PC-9 (cell line): ENCODE results near the gene GXYLT2. TPM values are rescaled to one million over a fixed set of nuclear protein-coding genes. Genes with fewer than 3 reads are reported as not detected.

Source experiments
- BruUV-seq: library from RNA; stranded (reverse); fragments of 400-500 nt; replicated peaks from 2 replicates; lab custom pipeline; 2021; lab: Mats Ljungman, UMichigan
- CTCF ChIA-PET: fragments of 300-600 bp; sonication (Branson Sonifier 250); formaldehyde crosslinking; loops from one replicate; lab custom pipeline; 2022; ENCODE audit warnings: antibody characterized with exemption; lab: Charles Lee
- POLR2A ChIA-PET: fragments of 300-600 bp; sonication (Branson Sonifier 250); formaldehyde crosslinking; loops from one replicate; lab custom pipeline; 2022; ENCODE audit warnings: antibody characterized with exemption; ENCODE audit not compliant: unreplicated experiment; lab: Charles Lee
- DNase-seq, 2 experiments: peaks; one replicate each; pipeline versions ENCODE4 v3.0.0 to v3.0.0-alpha.2; 2015 to 2022; ENCODE audit warnings: mixed read lengths in 1 of 2
- H2AFZ ChIP-seq: fragments of 200-600 bp; sonication (generic); 2 replicates; pipeline ENCODE4 v1.8.1; 2017; ENCODE audit warnings: antibody characterized with exemption
- H3F3A ChIP-seq: fragments of 200-600 bp; sonication (generic); 2 replicates; pipeline ENCODE4 v1.8.1; 2017; ENCODE audit warnings: antibody characterized with exemption, mild to moderate bottlenecking, low read depth; ENCODE audit not compliant: insufficient read depth
- H3K27ac ChIP-seq: fragments of 200-600 bp; sonication (generic); 2 replicates; pipeline ENCODE4 v1.6.1; 2016; ENCODE audit warnings: mixed run types
- H3K27me3 ChIP-seq: fragments of 200-600 bp; sonication (generic); 2 replicates; pipeline ENCODE4 v1.6.1; 2016; ENCODE audit warnings: low read depth, mixed run types; ENCODE audit not compliant: insufficient read depth
- H3K36me3 ChIP-seq: fragments of 200-600 bp; sonication (generic); 2 replicates; pipeline ENCODE4 v1.6.1; 2016; ENCODE audit warnings: low read depth, mixed run types
- H3K4me1 ChIP-seq: fragments of 200-600 bp; sonication (generic); replicated peaks from 2 replicates; pipeline ENCODE4 v1.6.1; 2016; ENCODE audit warnings: mixed run types; ENCODE audit not compliant: insufficient read depth
- H3K4me2 ChIP-seq: fragments of 200-600 bp; sonication (generic); 2 replicates; pipeline ENCODE4 v1.6.1; 2017; ENCODE audit warnings: mixed run types
- H3K4me3 ChIP-seq: fragments of 200-600 bp; sonication (generic); 2 replicates; pipeline ENCODE4 v1.6.1; 2016; ENCODE audit warnings: mixed run types
- H3K79me2 ChIP-seq: fragments of 200-600 bp; sonication (generic); 2 replicates; pipeline ENCODE4 v1.6.1; 2017; ENCODE audit warnings: low read depth, mixed run types
- H3K9me2 ChIP-seq: fragments of 200-600 bp; sonication (generic); 2 replicates; pipeline ENCODE4 v1.8.1; 2017; ENCODE audit warnings: mild to moderate bottlenecking; ENCODE audit not compliant: insufficient read depth
- H3K9me3 ChIP-seq: fragments of 200-600 bp; sonication (generic); 2 replicates; pipeline ENCODE4 v1.8.1; 2016; ENCODE audit warnings: low read depth; ENCODE audit not compliant: insufficient read depth
- H4K20me1 ChIP-seq: fragments of 200-600 bp; sonication (generic); 2 replicates; pipeline ENCODE4 v1.8.1; 2017; ENCODE audit not compliant: insufficient read depth
- EZH2 ChIP-seq: fragments of 200-600 bp; sonication (generic); IDR thresholded peaks from 2 replicates; pipeline ENCODE4 v1.8.0; 2017; ENCODE audit warnings: antibody characterized with exemption, low read depth
- intact Hi-C: fragments of 100-400 bp; cut with micrococcal nuclease; formaldehyde crosslinking; loops from one replicate; pipeline ENCODE4 v1.10.0; 2022; ENCODE audit not compliant: unreplicated experiment
- total RNA-seq: library from RNA; stranded (reverse); gene quantifications from 2 replicates; pipeline ENCODE4 v1.2.3, GENCODE V29; 2021
- TF ChIP-seq, protein P1 (sequence below): fragments of 200-600 bp; sonication (generic); conservative IDR thresholded peaks from 2 replicates; pipeline ENCODE4 v1.6.1; 2017; ENCODE audit warnings: mixed run types, antibody characterized with exemption, mild to moderate bottlenecking, moderate library complexity

GXYLT2 gene
- total RNA-seq, 1 experiment from 2014 or later, result 2.9 TPM

DNA sequence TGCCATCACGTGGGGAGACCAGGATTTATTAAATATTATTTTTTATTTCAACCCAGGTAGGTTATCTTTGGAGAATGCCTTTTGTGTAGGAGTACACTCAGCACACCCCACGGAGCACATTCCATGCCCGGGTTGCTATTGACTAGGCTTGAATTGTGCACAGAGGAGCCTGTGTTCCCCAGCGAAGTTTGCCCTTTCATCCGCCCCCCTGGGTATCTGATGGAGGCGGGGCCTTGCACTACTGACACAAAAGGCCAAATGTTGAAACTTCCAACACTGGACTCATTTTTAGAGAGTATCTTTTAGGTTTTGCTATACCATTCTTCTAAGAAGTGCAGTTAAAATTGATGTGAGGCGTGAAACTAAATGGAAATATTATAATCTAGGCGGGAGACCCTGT, 69.5 kb downstream of the GXYLT2 start:
- intact Hi-C loops, result no loop called here
- Histone ChIP-seq H3F3A (no peaks in the 10 kb centered on the region), H3K4me1 (peaks cover 16% of the 10 kb centered on the region), H3K4me3 (no peak overlapping the region), H4K20me1 (no peaks in the 10 kb centered on the region), H3K27ac (no peak overlapping the region), H3K27me3 (no peaks in the 10 kb centered on the region), H3K79me2 (no peaks in the 10 kb centered on the region), H3K36me3 (no peaks in the 10 kb centered on the region), H2AFZ (no peak overlapping the region), H3K9me3 (no peaks in the 10 kb centered on the region), H3K4me2 (no peak overlapping the region), H3K9me2 (no peaks in the 10 kb centered on the region)
- ChIA-PET CTCF (no interaction called here), POLR2A (no interaction called here)
- BruUV-seq, result no TSS peak
- TF ChIP-seq, protein P1, sequence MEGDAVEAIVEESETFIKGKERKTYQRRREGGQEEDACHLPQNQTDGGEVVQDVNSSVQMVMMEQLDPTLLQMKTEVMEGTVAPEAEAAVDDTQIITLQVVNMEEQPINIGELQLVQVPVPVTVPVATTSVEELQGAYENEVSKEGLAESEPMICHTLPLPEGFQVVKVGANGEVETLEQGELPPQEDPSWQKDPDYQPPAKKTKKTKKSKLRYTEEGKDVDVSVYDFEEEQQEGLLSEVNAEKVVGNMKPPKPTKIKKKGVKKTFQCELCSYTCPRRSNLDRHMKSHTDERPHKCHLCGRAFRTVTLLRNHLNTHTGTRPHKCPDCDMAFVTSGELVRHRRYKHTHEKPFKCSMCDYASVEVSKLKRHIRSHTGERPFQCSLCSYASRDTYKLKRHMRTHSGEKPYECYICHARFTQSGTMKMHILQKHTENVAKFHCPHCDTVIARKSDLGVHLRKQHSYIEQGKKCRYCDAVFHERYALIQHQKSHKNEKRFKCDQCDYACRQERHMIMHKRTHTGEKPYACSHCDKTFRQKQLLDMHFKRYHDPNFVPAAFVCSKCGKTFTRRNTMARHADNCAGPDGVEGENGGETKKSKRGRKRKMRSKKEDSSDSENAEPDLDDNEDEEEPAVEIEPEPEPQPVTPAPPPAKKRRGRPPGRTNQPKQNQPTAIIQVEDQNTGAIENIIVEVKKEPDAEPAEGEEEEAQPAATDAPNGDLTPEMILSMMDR, result no peak
- no peak for DNase-seq

DNA sequence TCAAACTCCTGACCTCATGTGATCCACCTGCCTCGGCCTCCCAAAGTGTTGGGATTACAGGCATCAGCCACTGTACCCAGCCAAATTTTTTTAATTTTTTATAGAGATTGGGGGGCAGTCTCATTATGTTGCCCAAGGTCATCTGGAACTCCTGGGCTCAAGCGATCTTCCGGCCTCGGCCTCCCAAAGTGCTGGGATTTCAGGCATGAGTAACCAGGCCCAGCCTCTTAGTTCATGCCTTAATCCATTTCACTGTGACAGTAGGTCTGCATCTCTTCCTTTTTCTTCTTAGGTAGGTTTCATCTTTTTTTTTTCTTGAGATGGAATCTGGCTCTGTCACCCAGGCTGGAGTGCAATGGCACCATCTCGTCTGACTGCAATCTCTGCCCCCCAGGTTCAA, 71.5 kb downstream of the GXYLT2 start:
- ChIA-PET POLR2A (no interaction called here), CTCF (no interaction called here)
- no peaks in the 10 kb centered on the region for H3K79me2 ChIP-seq
- H3K4me3 ChIP-seq, result no peak overlapping the region
- TF ChIP-seq, protein P1, result no peak
- no peaks in the 10 kb centered on the region for H3F3A ChIP-seq
- no peaks in the 10 kb centered on the region for H4K20me1 ChIP-seq
- H3K36me3 ChIP-seq, result no peaks in the 10 kb centered on the region
- no peak overlapping the region for H2AFZ ChIP-seq
- H3K27ac ChIP-seq, result no peak overlapping the region
- H3K27me3 ChIP-seq, result no peaks in the 10 kb centered on the region
- H3K9me2 ChIP-seq, result no peaks in the 10 kb centered on the region
- H3K9me3 ChIP-seq, result no peaks in the 10 kb centered on the region
- no peak overlapping the region for H3K4me2 ChIP-seq
- BruUV-seq, result no TSS peak
- no peak for DNase-seq
- intact Hi-C loops, result no loop called here
- H3K4me1 ChIP-seq, result no peaks in the 10 kb centered on the region

- CTCF ChIA-PET, result no interaction called here
- Histone ChIP-seq H3K9me3 (no peaks in the 10 kb centered on the region), H3K36me3 (no peaks in the 10 kb centered on the region), H3K4me3 (no peak overlapping the region), H3F3A (no peaks in the 10 kb centered on the region), H3K4me2 (no peak overlapping the region), H3K27ac (no peak overlapping the region), H2AFZ (no peak overlapping the region), H3K79me2 (no peaks in the 10 kb centered on the region), H3K27me3 (no peaks in the 10 kb centered on the region), H3K9me2 (no peaks in the 10 kb centered on the region), H3K4me1 (no peaks in the 10 kb centered on the region), H4K20me1 (no peaks in the 10 kb centered on the region)
- POLR2A ChIA-PET, result no interaction called here
- TF ChIP-seq EZH2, result no peak
- TF ChIP-seq, protein P1, result no peak
- intact Hi-C loops, result no loop called here
- DNase-seq, result peak in 1 of 2 experiments; percentile 54
- BruUV-seq, result no TSS peak
Observed at GRCh38 chr3:72960812-72961518, 73.1 kb downstream of the GXYLT2 start.
